SKM-1 treated with dmso at 0.1 percent for 144 hours (cell line): ENCODE results near the gene RNF223.
"Not testable (repeated sequence)": the region's sequence is repeated elsewhere in the genome, so short reads cannot be mapped to it uniquely, and the experiment has no call there.

Source experiments
- DNase-seq: peaks from one replicate; lab custom pipeline; 2025; ENCODE audit not compliant: unreplicated experiment; lab: John Stamatoyannopoulos, UW

RNF223 gene

GRCh38 chr1:1061682-1062345 is 12.3 kb downstream of the RNF223 start:
- DNase-seq, result no peak

- no peak for DNase-seq
Observed at GRCh38 chr1:1060281-1061000, 13.7 kb downstream of the RNF223 start.

GRCh38 chr1:1059494-1060280 is 14.4 kb downstream of the RNF223 start:
- peak; percentile 52 for DNase-seq

GRCh38 chr1:1058921-1059493 is 15.1 kb downstream of the RNF223 start:
- DNase-seq, result no peak

- DNase-seq, result no peak
Observed at GRCh38 chr1:1058088-1058905, 15.8 kb downstream of the RNF223 start.

GRCh38 chr1:1057769-1058087 is 16.4 kb downstream of the RNF223 start:
- not testable (repeated sequence) for DNase-seq

GRCh38 chr1:1055841-1056736 is 18.0 kb downstream of the RNF223 start:
- no peak for DNase-seq

GRCh38 chr1:1054971-1055370 is 19.1 kb downstream of the RNF223 start:
- no peak for DNase-seq

- DNase-seq, result no peak
Observed at GRCh38 chr1:1054099-1054700, 19.9 kb downstream of the RNF223 start.

- DNase-seq, result no peak
Observed at GRCh38 chr1:1053682-1054081, 20.4 kb downstream of the RNF223 start.

- no peak for DNase-seq
Observed at GRCh38 chr1:1053022-1053421, 21.1 kb downstream of the RNF223 start.

- no peak for DNase-seq
Observed at GRCh38 chr1:1052003-1052840, 21.9 kb downstream of the RNF223 start.

GRCh38 chr1:1051127-1051810 is 22.8 kb downstream of the RNF223 start:
- no peak for DNase-seq

- no peak for DNase-seq
Observed at GRCh38 chr1:1050577-1051052, 23.5 kb downstream of the RNF223 start.

GRCh38 chr1:1049318-1050165 is 24.6 kb downstream of the RNF223 start:
- no peak for DNase-seq

- DNase-seq, result no peak
Observed at GRCh38 chr1:1048765-1049164, 25.3 kb downstream of the RNF223 start.

GRCh38 chr1:1047963-1048362 is 26.1 kb downstream of the RNF223 start:
- DNase-seq, result no peak
